A204.1 (cell line): ENCODE measurements around the gene DMD.

Source experiments
- FAIRE-seq: peaks from 2 replicates; lab custom pipeline; 2012; peaks lifted over from hg19 to GRCh38; lab: Jason Lieb, UNC

DMD gene

GRCh38 chrX:31334997-31335396 is 1876.4 kb downstream of the DMD start:
- no peak for FAIRE-seq

- FAIRE-seq = no peak
Observed at GRCh38 chrX:31333165-31333831, 1878.1 kb downstream of the DMD start.

GRCh38 chrX:31331928-31332327 is 1879.4 kb downstream of the DMD start:
- no peak for FAIRE-seq

GRCh38 chrX:31331015-31331414 is 1880.3 kb downstream of the DMD start:
- no peak for FAIRE-seq

- FAIRE-seq = no peak
Observed at GRCh38 chrX:31329298-31329697, 1882.1 kb downstream of the DMD start.

- no peak for FAIRE-seq
Observed at GRCh38 chrX:31323658-31324057, 1887.7 kb downstream of the DMD start.

- FAIRE-seq = no peak
Observed at GRCh38 chrX:31320740-31321139, 1890.6 kb downstream of the DMD start.

GRCh38 chrX:31319586-31319985 is 1891.8 kb downstream of the DMD start:
- FAIRE-seq = no peak

- FAIRE-seq = no peak
Observed at GRCh38 chrX:31318866-31319265, 1892.5 kb downstream of the DMD start.

GRCh38 chrX:31316340-31316991 is 1894.9 kb downstream of the DMD start:
- FAIRE-seq = no peak

GRCh38 chrX:31314921-31315320 is 1896.4 kb downstream of the DMD start:
- FAIRE-seq = no peak

GRCh38 chrX:31307952-31308351 is 1903.4 kb downstream of the DMD start:
- no peak for FAIRE-seq

GRCh38 chrX:31302573-31303075 is 1908.7 kb downstream of the DMD start:
- no peak for FAIRE-seq

- no peak for FAIRE-seq
Observed at GRCh38 chrX:31301941-31302340, 1909.4 kb downstream of the DMD start.

GRCh38 chrX:31301203-31301602 is 1910.1 kb downstream of the DMD start:
- FAIRE-seq = no peak

- no peak for FAIRE-seq
Observed at GRCh38 chrX:31298916-31299315, 1912.4 kb downstream of the DMD start.

GRCh38 chrX:31297881-31298280 is 1913.5 kb downstream of the DMD start:
- no peak for FAIRE-seq

GRCh38 chrX:31294475-31294874 is 1916.9 kb downstream of the DMD start:
- FAIRE-seq = no peak

- FAIRE-seq = no peak
Observed at GRCh38 chrX:31293409-31293808, 1917.9 kb downstream of the DMD start.

GRCh38 chrX:31291131-31291530 is 1920.2 kb downstream of the DMD start:
- FAIRE-seq = no peak

GRCh38 chrX:31287861-31288260 is 1923.5 kb downstream of the DMD start:
- no peak for FAIRE-seq

- FAIRE-seq = no peak
Observed at GRCh38 chrX:31280580-31280979, 1930.8 kb downstream of the DMD start.

- FAIRE-seq = no peak
Observed at GRCh38 chrX:31279359-31279758, 1932.0 kb downstream of the DMD start.

GRCh38 chrX:31272472-31272775 is 1938.9 kb downstream of the DMD start:
- no peak for FAIRE-seq
